ENCODE results near the gene UBE2E2.

The UBE2E2 gene

GRCh38 chr3:23199649-23200048, 3.5 kb upstream of the UBE2E2 start:
- DNase-seq, result no peak

DNA sequence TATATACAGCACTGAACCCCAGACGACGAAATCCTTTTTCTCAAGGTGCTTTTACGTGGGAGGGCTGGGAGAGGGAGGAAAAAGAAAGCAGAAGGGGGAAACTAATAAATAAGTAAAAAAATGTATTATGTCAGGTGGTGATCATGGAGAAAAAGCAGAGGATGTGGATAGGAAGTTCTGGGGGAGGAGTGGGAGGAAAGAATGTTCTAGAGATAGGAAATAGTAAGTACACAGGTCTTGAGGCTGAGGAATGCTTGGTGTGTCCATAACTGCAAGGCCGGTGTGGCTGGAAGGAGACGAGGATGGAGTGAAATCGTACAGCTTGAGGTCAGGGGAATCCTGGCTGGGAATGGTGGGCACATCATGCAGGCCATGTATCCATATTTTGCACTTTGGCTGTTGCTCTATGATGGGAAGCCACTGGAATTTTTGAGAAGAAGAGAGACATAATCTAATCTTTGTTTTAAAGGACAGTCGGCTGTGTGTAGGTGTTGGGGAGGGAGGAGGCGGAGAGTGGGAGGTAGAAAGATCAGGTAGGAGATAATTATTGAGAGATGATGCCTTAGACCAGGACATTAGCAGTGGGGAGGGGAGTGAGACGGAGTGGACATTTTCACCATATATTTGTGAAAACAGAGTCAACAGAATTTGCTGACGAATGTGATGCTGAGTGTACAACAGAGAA, 1.8 kb upstream of the UBE2E2 start:
- no peak for DNase-seq

GRCh38 chr3:23202203-23202920, 765 bp upstream of the UBE2E2 start:
- DNase-seq, result no peak

- DNase-seq, result no peak
Measured at GRCh38 chr3:23203708-23204330, 692 bp downstream of the UBE2E2 start.

DNA sequence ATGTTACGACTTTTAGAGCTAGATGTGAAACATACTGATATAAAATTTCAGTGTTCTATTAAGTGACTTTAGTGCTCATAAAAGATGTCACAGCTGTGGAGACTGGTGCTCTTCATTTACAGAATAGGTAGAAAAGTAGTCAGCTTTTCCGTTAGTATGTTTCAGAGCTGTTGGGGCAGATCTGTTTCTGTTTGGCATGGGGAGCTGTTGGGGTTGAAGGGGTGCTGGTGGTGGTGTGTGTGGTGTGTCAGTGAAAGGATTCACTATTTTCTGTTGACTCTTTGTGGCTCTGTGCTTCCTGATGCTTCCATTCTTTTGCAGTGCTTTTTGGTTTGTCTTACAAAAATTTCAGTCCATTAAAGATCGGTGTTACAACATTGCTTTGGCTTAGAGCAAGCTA, 3.2 kb downstream of the UBE2E2 start:
- no peak for DNase-seq

GRCh38 chr3:23209103-23209502, 6.0 kb downstream of the UBE2E2 start:
- no peak for DNase-seq

DNA sequence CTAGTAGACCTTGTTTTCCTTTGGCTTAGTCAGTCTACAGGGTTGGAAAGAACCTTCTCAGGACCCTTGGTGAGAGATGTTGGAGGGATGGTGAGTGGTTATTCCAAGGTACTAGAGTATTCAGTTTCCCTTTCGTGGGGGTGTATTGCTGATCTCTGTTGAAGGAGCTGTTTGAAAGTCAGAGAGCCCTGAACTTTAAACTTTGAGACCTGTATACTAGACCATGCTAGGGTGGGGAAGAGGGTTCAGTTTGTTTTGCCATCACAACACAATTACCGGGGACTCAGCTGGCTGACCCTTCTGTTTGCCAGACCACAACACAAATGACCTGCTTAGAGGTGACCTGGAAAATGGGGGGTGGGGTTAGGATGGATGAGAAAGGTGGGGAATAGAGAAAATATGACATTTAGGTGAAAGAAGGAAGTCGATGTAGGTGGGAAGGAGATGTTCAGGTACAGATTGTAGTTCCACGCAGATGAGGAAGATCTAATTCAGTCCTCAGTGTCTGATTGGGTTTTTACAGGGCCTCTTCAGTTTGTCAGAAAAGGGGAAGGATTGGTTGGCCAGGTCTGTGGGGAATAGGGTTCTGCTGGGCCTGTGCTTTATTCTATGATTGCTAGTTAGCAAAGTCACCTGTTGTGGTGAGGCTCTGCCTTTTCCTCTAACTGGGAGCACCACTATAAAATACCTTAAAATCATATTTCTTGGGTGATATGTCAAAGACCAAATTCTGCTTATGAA, 6.8 kb downstream of the UBE2E2 start:
- DNase-seq, result no peak

GRCh38 chr3:23213813-23214212, 10.7 kb downstream of the UBE2E2 start:
- DNase-seq, result no peak

DNA sequence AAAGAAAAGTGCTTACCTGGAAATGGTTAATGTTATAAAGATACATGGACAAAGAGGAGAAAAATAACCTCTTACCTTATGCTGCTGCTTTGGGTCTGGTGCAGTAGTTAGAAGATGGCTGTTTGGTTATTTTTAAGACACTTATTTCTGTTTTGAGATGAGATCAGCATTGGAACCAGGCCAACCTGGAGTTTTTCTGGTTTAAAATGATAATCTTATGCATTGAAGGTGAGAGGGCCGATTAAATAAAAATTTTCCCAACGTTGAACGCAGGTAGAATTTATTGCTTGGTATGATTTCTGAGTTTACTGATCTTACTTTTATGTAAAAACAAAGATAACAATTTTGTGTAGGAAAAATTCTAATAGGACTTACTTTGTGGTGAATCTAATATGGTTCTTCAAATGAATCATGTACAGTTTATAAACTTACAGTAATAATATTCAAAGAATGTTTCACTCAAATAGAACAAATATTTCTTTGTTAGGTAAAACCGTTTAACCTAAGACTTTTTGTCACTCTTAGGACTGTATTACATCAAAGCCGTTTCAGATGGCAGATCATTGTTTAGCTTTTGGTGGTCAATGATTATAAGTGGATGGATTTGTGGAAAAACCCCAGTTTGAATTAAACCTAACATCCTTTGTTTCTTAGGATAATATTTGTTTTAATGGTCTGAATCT, 14.9 kb downstream of the UBE2E2 start:
- DNase-seq, result no peak

DNA sequence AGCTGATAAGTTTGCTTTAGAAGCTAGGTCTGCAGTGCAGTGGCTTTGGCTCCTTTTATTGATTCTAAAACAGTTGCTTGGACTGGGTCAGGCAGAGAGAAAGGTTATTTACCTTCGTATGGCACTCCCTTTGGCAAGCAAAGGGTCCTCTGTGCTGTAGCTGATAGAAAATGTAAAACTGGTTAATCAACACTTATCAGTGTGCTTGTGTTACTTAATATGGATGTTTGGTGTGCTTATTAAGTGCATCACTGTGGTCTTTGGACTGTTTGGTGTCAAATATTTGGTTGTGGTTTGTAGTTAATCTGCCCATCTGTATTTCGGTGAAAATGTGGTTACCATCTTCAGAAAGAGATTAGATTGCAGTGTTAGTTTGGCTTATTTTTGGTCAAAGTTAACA, 16.0 kb downstream of the UBE2E2 start:
- DNase-seq, result no peak

- no peak for DNase-seq
Measured at GRCh38 chr3:23219552-23219951, 16.4 kb downstream of the UBE2E2 start.

DNA sequence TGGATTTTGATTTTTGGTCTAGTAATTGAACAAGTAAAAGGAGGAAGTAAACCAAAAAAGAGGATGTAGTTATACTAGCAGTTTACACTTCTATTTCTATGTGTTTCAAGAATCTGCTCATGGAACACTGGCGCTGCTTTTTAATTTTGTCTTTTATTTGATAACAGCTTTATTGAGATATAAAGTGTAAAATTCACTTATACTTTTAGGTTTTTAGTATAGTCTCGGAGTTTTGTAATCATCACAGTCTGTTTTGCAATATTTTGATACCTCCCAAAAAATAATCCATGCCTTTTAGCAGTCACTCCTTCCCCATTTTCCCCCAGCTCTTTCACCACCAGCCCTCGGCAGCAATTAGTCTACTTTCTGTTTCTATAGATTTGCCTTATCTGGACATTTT, 18.0 kb downstream of the UBE2E2 start:
- no peak for DNase-seq

DNA sequence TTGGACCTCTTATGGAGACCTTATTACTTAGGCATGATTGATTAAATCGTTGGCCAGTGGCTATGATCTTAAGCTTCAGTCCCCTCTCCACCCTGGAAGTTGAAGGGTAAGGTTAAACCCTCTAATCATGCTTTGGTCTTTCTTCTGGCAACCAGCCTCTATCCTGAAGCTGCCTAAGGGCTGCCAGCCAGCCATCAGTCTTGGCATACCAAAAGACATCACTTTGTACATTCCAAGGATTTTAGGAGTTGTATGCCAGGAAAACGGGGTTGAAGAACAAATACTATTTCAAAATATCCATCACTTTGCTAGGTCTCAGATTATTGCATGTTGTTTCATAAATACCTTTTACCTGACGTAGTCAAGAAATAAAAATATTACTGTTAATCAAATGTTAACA, 28.9 kb downstream of the UBE2E2 start:
- DNase-seq, result no peak

DNA sequence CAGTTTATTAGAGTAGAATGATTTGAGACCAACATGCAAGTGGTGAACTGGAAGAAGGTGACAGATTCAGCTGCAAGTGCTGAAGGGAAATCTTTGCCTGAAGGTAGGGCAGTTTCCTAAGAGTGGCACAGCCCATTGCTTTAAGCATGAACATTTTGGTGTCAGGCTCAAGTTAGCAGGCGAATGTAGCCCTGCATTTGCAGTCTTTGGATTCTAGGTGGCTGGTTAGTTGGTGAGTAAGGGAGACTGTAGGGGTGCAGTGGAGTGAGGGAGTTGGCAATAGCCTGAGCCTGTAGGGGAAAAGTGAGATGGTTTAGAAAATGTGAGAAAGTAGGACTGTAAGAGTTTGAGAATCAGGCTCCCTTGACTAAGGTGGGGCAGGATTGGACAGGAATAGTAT, 29.7 kb downstream of the UBE2E2 start:
- DNase-seq, result no peak

DNA sequence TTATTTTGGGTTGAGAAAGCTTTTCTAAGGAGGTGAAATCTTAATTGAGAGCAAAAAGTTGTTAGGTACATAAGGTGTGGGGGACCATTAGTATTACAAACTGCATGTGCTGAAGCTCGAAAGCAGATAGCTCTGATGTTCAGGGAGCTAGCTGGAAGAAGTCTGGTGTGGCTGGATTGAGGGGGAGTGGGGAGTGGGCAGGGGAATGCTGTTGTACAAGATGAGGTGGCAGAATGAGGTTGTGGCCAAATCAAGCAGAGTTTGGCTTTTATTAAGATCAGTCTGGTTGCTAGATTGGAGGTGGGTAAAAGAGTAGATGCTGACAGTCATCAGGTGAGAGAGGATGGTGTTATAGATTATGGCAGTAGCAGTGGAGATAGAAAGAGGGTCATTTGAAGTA, 32.1 kb downstream of the UBE2E2 start:
- no peak for DNase-seq

DNA sequence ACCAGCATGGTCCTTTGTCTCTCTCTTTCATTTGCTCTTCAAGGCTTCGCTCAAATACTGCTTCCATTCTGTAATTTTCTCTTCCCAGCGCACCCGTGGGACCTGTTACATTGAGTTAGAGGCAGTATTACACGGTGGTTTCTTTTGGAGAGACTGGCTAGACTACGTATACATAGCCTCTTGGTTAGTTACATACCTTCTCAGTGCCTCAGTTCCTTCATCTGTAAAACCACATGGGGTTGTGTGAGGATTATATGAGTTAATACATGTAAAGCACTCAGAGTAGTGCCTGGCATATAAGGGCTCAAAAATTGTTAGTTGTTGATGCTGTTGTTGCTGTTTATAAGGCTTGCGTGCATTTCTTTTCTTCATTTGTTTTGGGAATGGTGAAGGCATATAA, 33.8 kb downstream of the UBE2E2 start:
- no peak for DNase-seq

GRCh38 chr3:23238156-23238555, 35.0 kb downstream of the UBE2E2 start:
- no peak for DNase-seq

GRCh38 chr3:23238578-23238977, 35.5 kb downstream of the UBE2E2 start:
- no peak for DNase-seq

DNA sequence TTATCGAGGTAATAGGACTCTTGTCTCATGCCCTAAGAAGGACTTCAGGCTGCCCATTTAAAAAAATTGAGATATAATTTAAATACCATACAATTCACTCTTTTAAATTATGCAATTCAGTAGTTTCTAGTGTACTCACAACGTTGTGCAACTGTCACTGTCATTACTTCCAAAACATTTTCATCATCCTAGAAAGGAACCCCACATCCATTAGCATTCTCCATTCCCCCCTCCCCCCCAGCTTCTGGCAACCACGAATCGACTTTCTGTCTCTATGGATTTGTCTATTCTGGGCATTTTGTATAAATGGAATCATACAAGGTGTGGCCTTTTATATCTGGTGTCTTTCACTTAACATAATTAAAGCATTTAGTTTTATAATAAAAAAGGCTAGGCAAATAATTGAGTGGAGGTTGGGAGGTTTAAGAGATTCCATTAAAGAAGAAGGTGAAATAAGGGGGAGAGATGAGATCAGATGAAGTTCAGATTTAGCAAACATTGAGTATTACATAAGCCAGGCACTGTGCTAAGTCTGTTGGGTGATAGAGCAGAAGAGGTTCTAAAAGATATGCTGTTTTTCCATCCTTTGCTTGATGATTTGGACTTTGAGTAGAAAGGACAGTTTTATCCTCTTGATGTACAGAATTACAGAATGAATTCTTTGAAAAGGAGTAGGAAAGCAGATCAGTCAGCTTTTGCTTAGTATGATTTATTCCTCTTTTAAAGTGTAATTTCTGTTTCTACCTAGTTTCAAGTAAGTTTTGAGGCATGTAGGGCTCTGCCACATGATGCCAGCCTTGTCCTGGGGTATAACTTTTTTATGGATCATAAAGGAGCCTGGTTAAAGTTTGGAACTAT, 36.3 kb downstream of the UBE2E2 start:
- no peak for DNase-seq

DNA sequence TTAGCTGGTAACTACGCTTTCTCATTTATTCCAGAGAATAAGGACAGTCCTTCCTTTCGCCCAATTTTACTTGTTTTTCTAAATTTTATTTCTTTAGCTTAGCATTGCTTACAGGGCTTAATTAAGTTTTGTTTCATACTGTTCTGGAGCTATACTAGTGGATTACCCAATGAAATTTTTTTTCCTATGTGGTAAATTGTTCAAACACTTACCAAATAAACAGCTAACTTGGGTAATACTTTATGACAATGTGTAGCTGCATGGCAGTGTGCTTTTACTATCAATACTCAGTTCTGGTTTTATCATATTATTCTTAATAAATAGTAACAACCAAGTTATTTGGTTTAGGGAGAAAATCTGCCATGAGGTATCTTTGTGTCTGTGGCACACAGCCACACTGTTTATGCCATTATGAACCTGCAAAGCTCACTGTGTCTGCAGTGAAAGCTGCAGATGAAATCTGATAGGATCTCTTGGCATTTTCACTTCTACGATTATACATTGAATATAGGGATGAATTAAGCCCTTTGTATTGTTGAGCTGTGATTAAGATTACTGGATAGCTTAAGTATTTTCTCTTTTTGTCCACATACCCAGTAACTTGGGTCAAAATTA, 37.2 kb downstream of the UBE2E2 start:
- no peak for DNase-seq

DNA sequence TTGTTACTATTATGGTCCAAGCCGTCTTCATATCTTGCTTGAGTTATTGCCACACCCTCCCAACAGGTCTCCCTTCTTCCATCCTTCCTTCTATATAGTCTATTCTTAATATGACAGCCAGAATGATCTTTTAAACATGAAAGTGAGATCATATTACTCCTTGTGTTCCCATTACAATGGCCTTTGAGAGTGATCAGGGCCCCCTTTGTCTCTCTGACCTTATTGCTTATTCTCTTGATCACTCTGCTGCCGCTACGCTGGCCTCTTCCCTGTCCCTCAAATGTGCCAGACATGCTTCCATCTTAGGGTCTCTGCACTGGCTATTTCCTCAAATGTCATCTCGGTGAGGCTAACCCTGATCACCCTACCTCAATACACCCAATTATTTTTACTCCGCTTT, 38.1 kb downstream of the UBE2E2 start:
- no peak for DNase-seq

DNA sequence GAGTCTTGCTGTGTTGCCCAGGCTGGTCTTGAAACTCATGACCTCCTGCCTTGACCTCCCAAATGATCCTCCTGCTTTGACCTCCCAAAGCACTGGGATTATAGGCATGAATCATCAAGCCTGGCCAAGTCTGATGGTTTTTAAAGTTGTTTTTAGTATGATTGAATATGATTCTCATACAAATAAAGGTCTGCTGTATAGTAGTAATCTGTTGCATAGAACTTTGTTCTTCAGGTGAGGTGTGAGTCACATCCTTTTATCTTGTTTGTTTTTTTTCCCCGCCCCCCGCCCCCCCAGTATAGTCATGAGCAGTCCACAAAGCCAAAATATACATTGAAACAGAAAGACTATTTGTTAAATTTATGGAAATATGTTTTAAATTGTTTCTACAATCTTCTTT, 39.0 kb downstream of the UBE2E2 start:
- DNase-seq, result no peak
